Measurements from ENCODE around the gene MYBPC2. TPM values are rescaled to one million over a fixed set of nuclear protein-coding genes. Genes with fewer than 3 reads are reported as not detected.

The MYBPC2 gene
- polyA plus RNA-seq, 4 donors, result 0.27 to 0.49 TPM; not detected in 2

- Histone ChIP-seq H3K27me3 (ENCODE audit: control insufficient read depth in 3 of 3, insufficient read depth in 3 of 3, low read length in 3 of 3) (peaks cover 0 to 23% (median 0%) of the 10 kb centered on the region in 3 donors), H3K27ac (ENCODE audit: low read depth in 1 of 3, low read length in 2 of 3) (no peak overlapping the region), H3K9me3 (ENCODE audit: control insufficient read depth in 2 of 2, insufficient read depth in 1 of 2, low read depth in 1 of 2, low read length in 1 of 2) (no peaks in the 10 kb centered on the region), H3K4me1 (ENCODE audit: control insufficient read depth in 3 of 3, insufficient read depth in 2 of 3, low read depth in 1 of 3, low read length in 2 of 3) (peaks cover 0 to 6% (median 4%) of the 10 kb centered on the region in 3 donors), H3K36me3 (ENCODE audit: control insufficient read depth in 3 of 3, insufficient read depth in 2 of 3, low read depth in 1 of 3, low read length in 3 of 3) (no peaks in the 10 kb centered on the region), H3K4me3 (ENCODE audit: low read depth in 1 of 3, low read length in 3 of 3) (no peak overlapping the region)
- no peak for DNase-seq
- FAIRE-seq, result no peak
- WGBS, 3 donors, result 65 to 75% (median 70%) methylated on average over 29 to 30 of the region's 30 CpGs
Observed at GRCh38 chr19:50496189-50497021, 63.7 kb downstream of the MYBPC2 start.

GRCh38 chr19:50497022-50497405, 64.3 kb downstream of the MYBPC2 start:
- peaks cover 0 to 23% (median 0%) of the 10 kb centered on the region in 3 donors for H3K27me3 ChIP-seq (ENCODE audit: control insufficient read depth in 3 of 3, insufficient read depth in 3 of 3, low read length in 3 of 3)
- H3K36me3 ChIP-seq (ENCODE audit: control insufficient read depth in 3 of 3, insufficient read depth in 2 of 3, low read depth in 1 of 3, low read length in 3 of 3), result no peaks in the 10 kb centered on the region
- DNase-seq, result no peak
- no peak for FAIRE-seq
- peaks cover 0 to 5% (median 4%) of the 10 kb centered on the region in 3 donors for H3K4me1 ChIP-seq (ENCODE audit: control insufficient read depth in 3 of 3, insufficient read depth in 2 of 3, low read depth in 1 of 3, low read length in 2 of 3)
- 78 to 94% (median 87%) methylated on average over 8 of the region's 8 CpGs for WGBS, 3 donors
- no peak overlapping the region for H3K27ac ChIP-seq (ENCODE audit: low read depth in 1 of 3, low read length in 2 of 3)
- no peak overlapping the region for H3K4me3 ChIP-seq (ENCODE audit: low read depth in 1 of 3, low read length in 3 of 3)
- no peaks in the 10 kb centered on the region for H3K9me3 ChIP-seq (ENCODE audit: control insufficient read depth in 2 of 2, insufficient read depth in 1 of 2, low read depth in 1 of 2, low read length in 1 of 2)

GRCh38 chr19:50498219-50499056, 65.7 kb downstream of the MYBPC2 start:
- DNase-seq (no peak), FAIRE-seq (no peak)
- Histone ChIP-seq H3K36me3 (ENCODE audit: control insufficient read depth in 3 of 3, insufficient read depth in 2 of 3, low read depth in 1 of 3, low read length in 3 of 3) (no peaks in the 10 kb centered on the region), H3K27me3 (ENCODE audit: control insufficient read depth in 3 of 3, insufficient read depth in 3 of 3, low read length in 3 of 3) (peaks cover 0 to 23% (median 0%) of the 10 kb centered on the region in 3 donors), H3K4me1 (ENCODE audit: control insufficient read depth in 3 of 3, insufficient read depth in 2 of 3, low read depth in 1 of 3, low read length in 2 of 3) (peaks cover 0 to 4% (median 3%) of the 10 kb centered on the region in 3 donors), H3K4me3 (ENCODE audit: low read depth in 1 of 3, low read length in 3 of 3) (no peak overlapping the region), H3K27ac (ENCODE audit: low read depth in 1 of 3, low read length in 2 of 3) (no peak overlapping the region), H3K9me3 (ENCODE audit: control insufficient read depth in 2 of 2, insufficient read depth in 1 of 2, low read depth in 1 of 2, low read length in 1 of 2) (no peaks in the 10 kb centered on the region)
- WGBS, 3 donors, result 77 to 91% (median 83%) methylated on average over 11 of the region's 11 CpGs

- no peak for DNase-seq
- no peak for FAIRE-seq
- WGBS, 3 donors, result 45 to 54% (median 54%) methylated on average over 17 to 27 of the region's 27 CpGs
Observed at GRCh38 chr19:50500060-50500752, 67.5 kb downstream of the MYBPC2 start.

GRCh38 chr19:50500753-50501151, 68.1 kb downstream of the MYBPC2 start:
- no peaks in the 10 kb centered on the region for H3K9me3 ChIP-seq (ENCODE audit: control insufficient read depth in 2 of 2, insufficient read depth in 1 of 2, low read depth in 1 of 2, low read length in 1 of 2)
- H3K4me1 ChIP-seq (ENCODE audit: control insufficient read depth in 3 of 3, insufficient read depth in 2 of 3, low read depth in 1 of 3, low read length in 2 of 3), result peaks cover 0 to 4% (median 3%) of the 10 kb centered on the region in 3 donors
- no peak for FAIRE-seq
- H3K4me3 ChIP-seq (ENCODE audit: low read depth in 1 of 3, low read length in 3 of 3), result no peak overlapping the region
- DNase-seq, result no peak
- H3K27ac ChIP-seq (ENCODE audit: low read depth in 1 of 3, low read length in 2 of 3), result no peak overlapping the region
- WGBS, 3 donors, result 25 to 45% (median 44%) methylated on average over 5 to 10 of the region's 10 CpGs
- H3K36me3 ChIP-seq (ENCODE audit: control insufficient read depth in 3 of 3, insufficient read depth in 2 of 3, low read depth in 1 of 3, low read length in 3 of 3), result no peaks in the 10 kb centered on the region
- H3K27me3 ChIP-seq (ENCODE audit: control insufficient read depth in 3 of 3, insufficient read depth in 3 of 3, low read length in 3 of 3), result peaks cover 0 to 21% (median 0%) of the 10 kb centered on the region in 3 donors

More at GRCh38 chr19:50500060-50500752, 67.5 kb downstream of the MYBPC2 start:
- Histone ChIP-seq H3K36me3 (ENCODE audit: control insufficient read depth in 3 of 3, insufficient read depth in 2 of 3, low read depth in 1 of 3, low read length in 3 of 3) (no peaks in the 10 kb centered on the region), H3K27me3 (ENCODE audit: control insufficient read depth in 3 of 3, insufficient read depth in 3 of 3, low read length in 3 of 3) (peaks cover 0 to 23% (median 0%) of the 10 kb centered on the region in 3 donors), H3K27ac (ENCODE audit: low read depth in 1 of 3, low read length in 2 of 3) (no peak overlapping the region), H3K4me3 (ENCODE audit: low read depth in 1 of 3, low read length in 3 of 3) (no peak overlapping the region), H3K4me1 (ENCODE audit: control insufficient read depth in 3 of 3, insufficient read depth in 2 of 3, low read depth in 1 of 3, low read length in 2 of 3) (peaks cover 0 to 4% (median 3%) of the 10 kb centered on the region in 3 donors), H3K9me3 (ENCODE audit: control insufficient read depth in 2 of 2, insufficient read depth in 1 of 2, low read depth in 1 of 2, low read length in 1 of 2) (no peaks in the 10 kb centered on the region)

GRCh38 chr19:50501186-50501567, 68.5 kb downstream of the MYBPC2 start:
- peaks cover 0 to 21% (median 0%) of the 10 kb centered on the region in 3 donors for H3K27me3 ChIP-seq (ENCODE audit: control insufficient read depth in 3 of 3, insufficient read depth in 3 of 3, low read length in 3 of 3)
- no peak for FAIRE-seq
- no peak overlapping the region for H3K27ac ChIP-seq (ENCODE audit: low read depth in 1 of 3, low read length in 2 of 3)
- H3K36me3 ChIP-seq (ENCODE audit: control insufficient read depth in 3 of 3, insufficient read depth in 2 of 3, low read depth in 1 of 3, low read length in 3 of 3), result peaks cover 0 to 3% (median 2%) of the 10 kb centered on the region in 3 donors
- peaks cover 0 to 4% (median 3%) of the 10 kb centered on the region in 3 donors for H3K4me1 ChIP-seq (ENCODE audit: control insufficient read depth in 3 of 3, insufficient read depth in 2 of 3, low read depth in 1 of 3, low read length in 2 of 3)
- no peak overlapping the region for H3K4me3 ChIP-seq (ENCODE audit: low read depth in 1 of 3, low read length in 3 of 3)
- no peaks in the 10 kb centered on the region for H3K9me3 ChIP-seq (ENCODE audit: control insufficient read depth in 2 of 2, insufficient read depth in 1 of 2, low read depth in 1 of 2, low read length in 1 of 2)
- DNase-seq, result peak in 1 of 2 donors; percentile 45
- 24 to 58% (median 40%) methylated on average over 8 to 12 of the region's 12 CpGs for WGBS, 3 donors

GRCh38 chr19:50501568-50502475, 69.1 kb downstream of the MYBPC2 start:
- Histone ChIP-seq H3K27me3 (ENCODE audit: control insufficient read depth in 3 of 3, insufficient read depth in 3 of 3, low read length in 3 of 3) (peaks cover 0 to 19% (median 0%) of the 10 kb centered on the region in 3 donors), H3K9me3 (ENCODE audit: control insufficient read depth in 2 of 2, insufficient read depth in 1 of 2, low read depth in 1 of 2, low read length in 1 of 2) (no peaks in the 10 kb centered on the region), H3K27ac (ENCODE audit: low read depth in 1 of 3, low read length in 2 of 3) (no peak overlapping the region), H3K4me1 (ENCODE audit: control insufficient read depth in 3 of 3, insufficient read depth in 2 of 3, low read depth in 1 of 3, low read length in 2 of 3) (peaks cover 0 to 4% (median 3%) of the 10 kb centered on the region in 3 donors), H3K36me3 (ENCODE audit: control insufficient read depth in 3 of 3, insufficient read depth in 2 of 3, low read depth in 1 of 3, low read length in 3 of 3) (peaks cover 0 to 5% (median 2%) of the 10 kb centered on the region in 3 donors), H3K4me3 (ENCODE audit: low read depth in 1 of 3, low read length in 3 of 3) (no peak overlapping the region)
- 65 to 81% (median 71%) methylated on average over 25 of the region's 25 CpGs for WGBS, 3 donors
- DNase-seq, result no peak
- no peak for FAIRE-seq
